ENCODE results near the gene VRK2.
"Not testable (repeated sequence)": the region's sequence is repeated elsewhere in the genome, so short reads cannot be mapped to it uniquely, and the experiment has no call there.

Gene VRK2

DNA sequence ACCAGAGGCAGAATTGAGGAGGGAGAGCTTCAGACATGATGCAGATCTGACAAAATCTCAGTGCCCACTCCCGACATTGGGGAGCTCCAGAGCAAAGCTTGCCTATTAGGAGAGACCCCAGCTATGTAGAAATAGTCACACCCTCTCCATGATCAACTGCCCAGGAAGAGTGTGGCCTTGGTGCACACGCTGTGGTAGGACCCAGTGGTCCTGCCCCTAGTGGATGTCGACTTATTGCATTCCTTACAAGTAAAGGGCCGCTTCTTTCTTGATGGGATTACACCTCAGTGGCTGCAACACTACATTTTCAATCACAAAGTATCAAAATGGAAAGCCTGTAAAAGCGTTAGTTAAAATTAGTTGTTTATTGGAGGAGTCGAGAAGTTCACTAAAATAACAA lies 64.2 kb downstream of the VRK2 start:
- no peak for FAIRE-seq

DNA sequence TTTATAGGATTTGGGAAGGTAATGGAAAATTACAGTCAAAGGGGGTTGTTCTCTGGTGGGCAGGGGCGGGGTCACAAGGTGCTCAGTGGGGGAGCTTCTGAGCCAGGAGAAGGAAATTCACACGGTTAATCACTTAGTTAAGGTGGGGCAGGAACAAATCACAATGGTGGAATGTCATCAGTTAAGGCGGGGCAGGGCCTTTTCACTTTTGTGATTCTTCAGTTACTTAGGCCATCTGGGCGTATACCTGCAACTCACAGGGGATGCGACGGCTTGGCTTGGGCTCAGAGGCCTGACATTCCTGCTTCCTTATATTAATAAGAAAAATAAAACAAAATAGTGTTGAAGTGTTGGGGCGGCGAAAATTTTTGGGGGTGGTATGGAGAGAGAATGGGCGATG lies 67.0 kb downstream of the VRK2 start:
- FAIRE-seq: not testable (repeated sequence)

DNA sequence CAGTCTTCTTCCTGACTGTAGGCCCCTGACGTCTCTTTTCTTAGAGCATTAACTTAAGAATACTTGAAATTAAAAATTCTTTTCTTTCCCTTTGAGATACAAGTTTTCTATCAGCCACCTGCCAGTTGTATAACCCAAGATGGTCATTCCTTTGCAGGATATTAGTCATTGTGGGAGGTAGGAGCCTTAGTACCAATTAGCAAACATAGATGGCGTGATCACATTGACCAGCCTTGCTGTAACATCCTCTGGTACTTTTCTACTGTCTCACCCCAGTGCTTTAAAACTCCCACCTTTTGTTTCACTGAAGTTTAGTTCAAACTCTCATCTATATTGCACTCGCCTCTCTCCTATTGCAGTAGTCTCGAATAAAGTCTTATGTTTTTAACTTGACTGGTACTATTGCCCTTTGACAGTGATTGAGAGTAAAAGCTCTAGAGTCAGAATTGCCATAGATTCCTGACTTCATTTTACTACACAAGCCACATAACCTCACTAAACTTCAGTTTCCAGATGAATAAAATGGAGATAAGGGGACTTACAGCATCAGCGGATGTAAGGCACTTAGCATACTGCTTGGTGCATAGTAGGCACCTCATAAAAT lies 74.1 kb downstream of the VRK2 start:
- no peak for FAIRE-seq

DNA sequence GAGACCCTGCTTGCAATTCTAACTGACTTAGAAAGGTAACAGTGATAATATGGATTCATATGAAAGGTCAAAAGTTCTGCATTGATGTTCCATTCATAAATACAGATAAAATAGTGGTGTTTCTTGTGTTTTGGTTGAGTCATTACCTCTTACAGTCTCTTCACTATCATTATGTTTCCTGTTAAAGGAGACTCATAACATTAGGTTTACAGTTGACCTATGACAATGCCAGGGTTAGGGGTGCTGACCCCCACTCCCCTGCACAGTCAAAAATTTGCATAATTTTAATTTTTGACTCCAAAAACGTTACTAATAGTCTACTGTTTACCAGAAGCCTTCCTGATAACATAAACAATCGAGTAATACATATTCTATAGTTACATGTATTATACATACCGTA lies 75.4 kb downstream of the VRK2 start:
- FAIRE-seq: no peak

DNA sequence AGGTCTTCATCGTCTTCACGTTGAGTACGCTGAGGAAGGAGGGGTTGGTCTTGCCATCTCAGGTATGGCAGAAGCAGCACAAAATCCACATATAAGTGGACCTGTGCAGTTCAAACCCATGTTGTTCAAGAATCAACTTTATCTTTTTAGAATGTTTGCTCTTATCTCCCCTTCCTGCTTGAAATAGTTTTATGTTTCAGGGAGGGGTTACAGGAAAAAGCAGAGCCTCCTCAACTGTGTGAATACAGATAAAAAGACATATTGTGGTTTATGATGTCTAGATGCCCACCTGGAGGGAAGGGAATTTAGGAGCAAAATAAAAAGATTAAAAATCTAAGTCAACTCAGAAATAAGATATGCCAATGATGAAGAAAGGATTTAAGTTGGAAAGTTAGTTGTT lies 75.9 kb downstream of the VRK2 start:
- no peak for FAIRE-seq

DNA sequence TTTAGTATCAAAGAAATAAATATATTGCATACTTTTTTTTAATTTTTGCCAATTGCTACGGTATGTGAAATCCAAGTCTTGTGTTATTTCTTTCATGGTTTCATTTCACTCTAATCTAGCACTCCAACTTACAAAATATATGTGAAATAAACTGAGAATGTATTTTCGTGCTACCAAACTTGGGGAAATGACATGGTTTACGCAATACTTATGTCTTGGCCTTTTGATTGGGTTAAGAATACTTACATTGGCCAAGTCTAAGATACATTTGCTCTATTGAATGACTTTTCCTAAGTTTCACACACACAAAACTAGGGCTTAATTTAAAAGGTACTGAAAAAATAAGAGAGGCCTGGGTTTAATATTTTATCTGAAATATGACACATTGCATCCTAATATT lies 80.5 kb downstream of the VRK2 start:
- FAIRE-seq: no peak

DNA sequence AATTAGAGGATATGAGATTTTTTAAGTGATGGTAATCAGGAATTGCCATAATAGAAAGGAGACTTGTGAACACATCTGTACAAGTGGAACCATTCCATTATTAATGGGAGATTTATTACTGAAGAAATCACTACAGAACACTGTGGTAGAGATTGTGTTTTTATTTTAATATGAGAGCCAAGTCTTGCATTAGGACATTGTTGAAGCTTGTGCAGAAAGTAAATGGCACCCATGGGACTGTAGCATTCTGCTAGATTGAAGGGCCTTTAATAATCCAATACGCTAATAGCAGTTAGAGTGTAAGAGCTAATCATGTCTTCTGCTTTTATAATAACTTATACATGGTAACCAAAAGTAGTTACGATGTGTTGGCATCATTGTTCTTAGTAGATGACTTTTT lies 83.6 kb downstream of the VRK2 start:
- FAIRE-seq: peak; percentile 80

DNA sequence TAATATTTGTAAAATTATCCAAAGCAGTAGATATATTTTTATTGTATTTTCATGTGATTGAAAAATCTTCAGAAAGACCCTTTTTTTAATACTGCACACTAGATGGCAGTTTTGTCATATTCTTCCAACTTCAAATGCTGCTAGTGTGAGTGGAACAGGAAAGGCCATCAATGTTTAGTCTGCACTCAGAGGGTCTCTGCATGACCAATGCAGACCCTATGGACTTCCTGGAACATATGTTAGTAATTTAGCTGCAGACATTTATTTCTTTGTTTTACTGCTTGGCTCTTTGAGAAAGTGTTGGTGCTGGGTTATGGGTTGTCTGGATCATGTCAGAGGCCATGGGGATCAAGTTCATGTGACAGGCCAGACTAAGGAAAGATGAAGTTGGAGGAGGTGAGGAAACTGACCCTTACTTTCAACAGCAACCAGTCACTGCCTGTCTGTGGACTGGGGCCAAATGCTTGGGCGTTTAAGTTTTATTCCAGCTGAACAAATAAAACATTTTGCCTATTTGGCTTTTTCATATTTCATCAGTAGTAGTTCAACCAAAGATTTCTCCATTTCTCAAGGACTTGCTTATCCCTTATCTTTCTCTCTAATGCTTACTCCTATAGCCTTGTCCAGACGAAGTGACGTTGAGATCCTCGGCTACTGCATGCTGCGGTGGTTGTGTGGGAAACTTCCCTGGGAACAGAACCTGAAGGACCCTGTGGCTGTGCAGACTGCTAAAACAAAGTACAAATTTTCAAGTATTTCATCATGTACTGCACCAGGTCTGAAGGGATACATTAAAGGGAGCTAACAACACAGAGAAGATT lies 84.8 kb downstream of the VRK2 start:
- no peak for FAIRE-seq

DNA sequence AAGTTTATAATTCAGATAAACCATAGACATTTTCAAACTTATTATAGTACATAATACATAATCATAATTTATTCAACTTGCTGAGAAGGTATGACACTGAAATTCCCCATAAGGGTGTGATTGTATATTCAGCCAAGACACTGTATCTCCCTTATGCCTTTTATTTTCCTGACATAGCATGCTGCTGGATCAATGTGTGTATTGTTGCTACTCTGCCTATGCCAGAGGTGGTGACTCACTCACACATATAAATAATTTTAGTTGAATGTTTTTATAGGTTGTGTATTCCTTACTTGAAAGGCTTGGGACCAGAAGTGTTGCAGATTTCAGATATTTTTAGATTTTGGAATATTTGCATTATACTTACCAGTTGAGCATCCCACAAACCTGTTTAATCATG lies 86.8 kb downstream of the VRK2 start:
- no peak for FAIRE-seq

DNA sequence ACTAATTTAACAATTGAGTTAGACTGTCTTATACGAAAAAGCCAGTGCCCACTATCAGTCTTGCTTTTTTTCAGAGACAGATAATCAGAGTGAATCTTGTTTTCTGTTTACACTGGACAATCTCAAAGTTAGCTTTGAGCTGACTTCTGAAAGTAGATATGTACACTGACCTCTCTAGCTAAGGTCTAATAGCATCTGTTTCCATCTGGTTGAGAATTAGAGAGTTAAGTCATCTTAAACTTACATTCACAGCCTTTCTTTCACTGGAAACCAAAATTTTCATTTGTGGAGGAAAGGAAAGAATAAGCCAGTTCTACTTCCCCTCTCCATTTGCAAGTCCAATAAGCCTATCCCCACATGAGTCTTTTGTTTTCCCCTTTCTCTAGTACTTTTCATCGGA lies 89.3 kb downstream of the VRK2 start:
- FAIRE-seq: no peak

DNA sequence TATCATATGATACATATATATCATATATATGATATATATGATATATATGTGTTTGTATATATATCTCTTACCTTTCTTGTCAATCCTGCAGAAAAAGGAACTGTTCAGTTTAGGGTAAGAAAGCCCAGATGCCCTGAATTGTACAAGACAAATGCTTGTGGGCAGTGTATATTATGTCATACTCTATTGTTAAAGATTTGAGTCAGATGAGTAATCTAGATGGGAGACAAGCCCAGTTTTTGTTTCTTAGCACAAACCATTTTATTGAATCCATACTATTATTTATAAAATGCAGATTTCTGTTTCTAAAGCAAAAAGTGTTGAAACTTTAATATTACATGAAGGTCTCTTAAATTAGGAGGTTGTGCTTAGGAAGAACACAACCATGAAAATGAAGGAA lies 90.6 kb downstream of the VRK2 start:
- peak; percentile 74 for FAIRE-seq

DNA sequence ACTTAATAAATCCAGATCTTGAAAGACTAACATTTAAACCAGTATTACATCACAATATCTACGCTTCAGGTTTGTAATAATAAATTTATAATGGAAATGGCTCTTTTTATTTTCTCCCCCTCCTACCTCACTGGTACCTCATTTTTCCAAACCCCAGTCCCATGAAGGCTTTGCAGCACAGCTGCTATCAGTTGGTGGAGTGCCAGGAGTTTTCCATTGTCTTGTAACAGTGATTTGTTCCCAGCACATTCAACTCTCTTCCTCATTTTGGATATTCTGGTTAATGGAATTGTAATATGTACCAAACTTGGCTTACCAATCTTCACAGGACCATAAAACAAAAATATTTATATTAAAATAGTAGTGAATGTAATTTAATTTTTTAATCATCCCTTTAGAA lies 91.2 kb downstream of the VRK2 start:
- FAIRE-seq: no peak

DNA sequence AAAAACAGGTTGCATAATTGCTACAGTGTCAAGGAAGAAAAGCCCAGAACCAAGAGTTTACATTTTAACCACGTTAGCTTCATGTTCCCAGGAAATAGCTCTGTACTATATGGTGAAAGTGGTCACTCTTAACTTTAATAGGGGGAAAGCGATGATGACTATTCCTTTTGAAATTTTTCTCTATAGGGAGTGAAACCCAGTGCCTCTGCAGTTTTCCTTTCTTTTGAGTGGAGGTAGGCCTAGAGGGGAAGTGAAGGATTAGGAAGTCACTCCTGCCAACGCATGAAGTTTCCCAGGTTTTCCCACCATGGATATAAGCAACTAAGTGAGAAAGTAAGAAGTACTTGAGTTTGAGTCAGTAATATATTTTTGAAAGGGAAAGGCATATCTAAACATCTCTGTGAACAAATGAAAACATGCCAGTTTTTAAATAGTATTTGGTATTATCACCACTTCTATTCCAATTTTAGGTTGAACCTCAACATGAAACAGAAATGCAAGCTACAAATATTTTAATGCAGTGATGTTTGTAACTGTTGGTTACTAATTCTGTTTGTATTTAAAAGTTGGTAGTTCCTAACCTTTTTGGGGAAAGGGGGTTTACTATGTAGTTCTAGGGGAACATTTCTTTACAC lies 91.9 kb downstream of the VRK2 start:
- no peak for FAIRE-seq

DNA sequence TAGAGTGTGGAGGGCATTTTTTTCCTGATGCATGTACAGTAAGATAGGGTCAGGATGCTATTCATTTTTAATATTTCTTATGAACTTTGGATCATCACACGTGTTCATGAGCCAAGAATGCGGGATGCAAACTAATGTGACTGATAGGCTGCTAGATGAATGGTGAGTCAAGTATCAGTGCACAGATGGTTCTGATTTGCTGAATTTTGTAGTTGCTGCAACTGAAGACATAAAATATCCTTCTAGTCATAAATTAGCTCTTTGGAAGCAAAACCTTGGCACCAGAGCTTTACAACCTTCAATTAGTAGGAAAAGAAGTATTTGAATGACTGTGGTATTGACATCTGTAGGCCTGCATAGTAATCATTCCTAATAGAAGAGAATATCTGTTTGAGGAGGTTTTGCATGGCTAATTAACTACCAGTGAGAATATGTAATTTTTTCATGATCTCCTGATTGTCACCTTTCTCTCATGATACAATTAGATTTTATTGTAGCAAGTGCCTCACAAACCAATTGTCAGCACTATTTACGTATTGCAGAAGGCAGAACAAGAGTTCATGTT lies 94.0 kb downstream of the VRK2 start:
- no peak for FAIRE-seq

DNA sequence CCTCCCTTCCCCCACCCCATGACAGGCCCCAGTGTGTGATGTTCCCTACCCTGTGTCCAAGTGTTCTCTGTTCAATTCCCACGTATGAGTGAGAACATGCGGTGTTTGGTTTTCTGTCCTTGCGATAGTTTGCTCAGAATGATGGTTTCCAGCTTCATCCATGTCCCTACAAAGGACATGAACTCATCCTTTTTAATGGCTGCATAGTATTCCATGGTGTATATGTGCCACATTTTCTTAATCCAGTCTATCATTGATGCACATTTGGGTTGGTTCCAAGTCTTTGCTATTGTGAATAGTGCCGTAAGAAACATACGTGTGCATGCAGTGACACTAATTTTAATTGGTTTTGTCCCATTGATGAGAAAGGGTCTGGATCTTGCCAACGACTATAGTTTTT lies 99.2 kb downstream of the VRK2 start:
- not testable (repeated sequence) for FAIRE-seq

DNA sequence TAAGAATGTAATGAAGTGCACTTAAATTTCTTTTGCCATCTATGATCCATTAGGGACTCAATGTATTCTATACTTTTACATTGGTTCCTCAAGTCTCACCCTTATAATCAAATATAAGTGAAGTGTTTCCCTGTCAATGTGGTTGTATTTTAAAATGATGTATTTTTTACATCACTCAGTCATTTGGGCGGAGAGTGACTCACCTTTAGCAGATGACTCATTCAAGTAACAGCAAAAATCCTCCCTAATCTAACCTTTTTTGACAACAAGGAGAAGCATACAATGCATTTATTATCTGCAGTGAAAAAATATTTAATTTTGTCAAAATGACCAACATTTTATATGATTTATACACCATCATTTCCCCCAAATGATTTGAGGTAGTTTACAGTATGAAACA lies 100.1 kb downstream of the VRK2 start:
- peak; percentile 53 for FAIRE-seq

DNA sequence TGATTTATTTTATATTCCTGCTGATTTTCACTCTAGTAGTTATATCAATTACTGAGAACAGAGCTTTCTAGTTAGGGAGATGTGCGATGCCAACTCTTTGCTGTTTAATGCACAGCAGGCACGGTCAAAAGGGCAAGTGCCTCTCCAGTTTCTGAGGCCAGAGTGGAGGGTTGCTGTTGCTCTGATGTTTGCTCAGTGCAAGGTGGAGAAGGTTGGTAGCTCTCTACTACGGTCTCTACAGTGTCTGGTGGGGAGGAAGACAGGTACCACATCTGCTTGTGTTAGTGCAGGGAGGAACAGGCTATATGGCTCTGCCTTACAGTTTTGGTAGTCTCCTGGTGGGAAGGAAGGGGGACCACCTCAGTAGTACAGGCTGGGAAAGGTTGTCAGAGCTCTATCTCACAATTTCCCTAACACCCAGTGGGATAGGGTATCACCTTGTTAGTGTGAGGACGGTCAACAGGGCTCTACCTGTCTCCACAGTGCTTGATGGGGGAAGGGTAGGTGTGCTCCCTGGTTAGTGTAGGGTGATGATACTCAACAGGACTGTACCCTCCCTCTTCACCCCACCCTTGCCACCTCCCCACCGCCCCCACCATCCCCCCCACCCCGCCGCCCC lies 108.7 kb downstream of the VRK2 start:
- FAIRE-seq: no peak

DNA sequence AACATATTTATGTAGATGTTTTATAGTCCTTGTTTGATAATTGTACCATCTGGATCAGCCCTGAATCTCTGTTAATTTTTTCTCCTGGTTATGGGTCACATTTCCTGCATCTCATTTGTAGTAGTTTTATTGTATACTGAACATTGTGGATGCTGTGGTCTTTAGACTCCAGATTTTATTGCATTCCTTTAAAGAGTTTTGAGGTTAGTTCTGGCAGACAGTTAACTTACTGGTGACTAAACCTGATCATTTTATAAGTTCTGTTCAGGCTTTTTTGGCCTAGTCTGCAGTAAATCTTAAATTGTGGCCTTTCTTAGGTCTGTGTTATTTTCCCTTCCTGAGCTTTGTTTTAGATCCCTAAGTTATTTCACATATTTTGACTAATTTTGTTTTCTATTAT lies 110.2 kb downstream of the VRK2 start:
- FAIRE-seq: no peak

DNA sequence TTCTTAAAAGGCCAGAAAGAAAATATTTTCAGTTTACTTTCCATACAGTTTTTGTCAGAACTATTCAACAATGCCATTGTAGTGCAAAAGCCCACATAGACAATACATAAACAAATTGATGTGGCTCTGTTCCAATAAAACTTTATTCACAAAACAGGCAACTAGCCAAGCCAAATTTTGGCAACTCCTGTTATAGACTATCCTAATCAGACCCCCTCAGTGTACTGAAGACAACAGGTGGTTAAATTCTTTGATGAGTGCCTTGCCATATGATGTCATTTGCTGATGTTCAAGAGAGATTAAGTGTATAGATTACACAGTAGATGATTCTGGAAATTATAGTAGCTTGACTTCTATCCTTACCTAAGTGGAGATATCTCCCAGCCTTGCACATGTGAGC lies 111.1 kb downstream of the VRK2 start:
- FAIRE-seq: no peak

DNA sequence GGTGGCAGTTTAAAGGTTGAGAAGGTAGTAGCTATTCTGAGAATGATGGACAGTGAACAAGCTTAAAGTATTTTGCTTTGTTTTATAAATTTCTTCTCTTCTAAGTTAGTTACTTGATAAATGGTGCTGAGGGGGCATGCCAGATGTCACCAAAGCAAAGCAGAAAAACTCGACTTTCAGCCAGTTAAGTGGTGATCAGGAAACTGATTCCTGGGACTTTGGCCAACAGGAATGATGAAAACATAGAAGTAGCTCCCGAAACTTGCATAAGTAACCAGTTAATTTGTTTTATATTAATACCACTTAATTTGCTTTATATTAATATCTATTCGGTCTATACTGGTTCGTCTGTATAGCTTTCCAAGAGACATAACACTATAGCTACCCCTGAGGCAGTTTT lies 111.9 kb downstream of the VRK2 start:
- no peak for FAIRE-seq

DNA sequence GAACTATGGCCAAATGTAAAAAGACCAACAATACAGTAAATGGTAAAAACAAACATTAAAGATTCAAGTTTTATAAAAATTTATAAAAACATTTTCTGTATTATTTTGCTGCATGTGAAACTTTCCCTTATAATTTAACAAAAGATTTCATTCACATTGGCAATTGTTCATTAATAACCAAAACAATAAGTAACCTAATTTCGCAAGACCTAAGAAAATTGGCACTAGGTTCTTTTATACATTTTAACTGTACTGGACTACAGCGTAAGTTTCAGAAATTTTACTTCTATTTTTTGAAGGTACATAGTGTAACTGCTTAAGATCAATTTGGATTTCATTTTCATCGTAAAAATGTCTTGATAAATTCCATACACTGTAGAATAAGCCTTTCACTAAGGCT lies 117.3 kb downstream of the VRK2 start:
- no peak for FAIRE-seq

DNA sequence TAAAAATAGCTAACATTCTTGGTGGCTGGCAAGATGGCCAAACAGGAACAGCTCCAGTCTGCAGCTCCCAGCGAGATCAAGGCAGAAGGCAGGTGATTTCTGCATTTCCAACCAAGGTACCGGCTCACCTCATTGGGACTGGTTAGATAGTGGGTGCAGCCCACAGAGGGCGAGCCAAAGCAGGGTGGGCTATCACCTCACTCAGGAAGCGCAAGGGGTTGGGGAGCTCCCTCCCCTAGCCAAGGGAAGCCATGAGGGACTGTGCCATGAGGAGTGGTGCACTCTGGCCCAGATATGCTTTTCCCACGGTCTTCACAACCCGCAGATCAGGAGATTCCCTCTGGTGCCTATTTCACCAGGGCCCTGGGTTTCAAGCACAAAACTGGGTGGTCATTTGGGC lies 121.5 kb downstream of the VRK2 start:
- not testable (repeated sequence) for FAIRE-seq

DNA sequence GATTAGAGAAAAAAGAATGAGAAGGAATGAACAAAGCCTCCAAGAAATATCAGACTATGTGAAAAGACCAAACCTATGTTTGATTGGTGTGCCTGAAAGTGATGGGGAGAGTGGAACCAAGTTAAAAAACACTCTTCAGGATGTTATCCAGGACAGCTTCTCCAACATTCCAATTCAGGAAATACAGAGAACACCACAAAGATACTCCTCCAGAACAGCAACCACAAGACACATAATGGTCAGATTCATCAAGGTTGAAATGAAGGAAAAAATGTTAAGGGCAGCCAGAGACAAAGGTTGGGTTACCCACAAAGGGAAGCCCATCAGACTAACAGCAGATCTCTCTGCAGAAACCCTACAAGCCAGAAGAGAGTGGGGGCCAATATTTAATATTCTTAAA lies 123.2 kb downstream of the VRK2 start:
- not testable (repeated sequence) for FAIRE-seq

All from islet of Langerhans (tissue), 1 donor.